ENCODE measurements around the gene KIT. TPM values are rescaled to one million over a fixed set of nuclear protein-coding genes. Genes with fewer than 3 reads are reported as not detected.

KIT gene
- total RNA-seq, 1 experiment from 2014 or later: 1.5 TPM

DNA sequence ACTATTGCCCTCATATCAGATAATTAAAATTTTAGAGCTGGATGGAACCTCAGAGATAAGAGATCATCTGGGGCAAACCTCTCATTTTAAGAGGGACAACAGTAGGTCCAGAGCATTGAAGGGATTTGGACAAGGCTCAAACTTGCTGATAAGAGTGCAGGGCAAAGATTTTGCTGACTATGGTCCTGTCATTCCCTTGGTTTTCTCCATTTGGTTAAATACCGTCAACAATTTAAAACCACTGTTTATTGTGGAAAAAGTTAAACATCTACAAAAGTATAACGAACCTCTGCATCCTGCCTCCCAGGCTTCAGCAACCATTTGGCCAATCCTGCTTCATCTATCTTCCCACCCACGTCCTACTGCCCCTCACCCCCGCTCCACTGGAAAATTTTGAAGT, 10.7 kb upstream of the KIT start:
- ChIA-PET CTCF (no interaction called here), POLR2A (no interaction called here)
- in situ Hi-C loops (cut with HindIII; ENCODE audit: low pct_unique_long_range_greater_than_20kb, low sequenced_read_pairs): no loop called here
- Histone ChIP-seq H3K4me1 (ENCODE audit: control insufficient read depth, insufficient read depth, low read length) (no peaks in the 10 kb centered on the region), H3K9me3 (ENCODE audit: control insufficient read depth, insufficient read depth, low read depth, low read length) (no peaks in the 10 kb centered on the region), H3K36me3 (ENCODE audit: control insufficient read depth, insufficient read depth, low read length) (no peaks in the 10 kb centered on the region), H3K27me3 (ENCODE audit: control insufficient read depth, insufficient read depth, low read length) (no peaks in the 10 kb centered on the region), H3K27ac (ENCODE audit: low read length) (no peak overlapping the region), H3K4me3 (ENCODE audit: low read depth in 2 of 2, low read length in 2 of 2) (no peak overlapping the region)
- TF ChIP-seq, protein P1, sequence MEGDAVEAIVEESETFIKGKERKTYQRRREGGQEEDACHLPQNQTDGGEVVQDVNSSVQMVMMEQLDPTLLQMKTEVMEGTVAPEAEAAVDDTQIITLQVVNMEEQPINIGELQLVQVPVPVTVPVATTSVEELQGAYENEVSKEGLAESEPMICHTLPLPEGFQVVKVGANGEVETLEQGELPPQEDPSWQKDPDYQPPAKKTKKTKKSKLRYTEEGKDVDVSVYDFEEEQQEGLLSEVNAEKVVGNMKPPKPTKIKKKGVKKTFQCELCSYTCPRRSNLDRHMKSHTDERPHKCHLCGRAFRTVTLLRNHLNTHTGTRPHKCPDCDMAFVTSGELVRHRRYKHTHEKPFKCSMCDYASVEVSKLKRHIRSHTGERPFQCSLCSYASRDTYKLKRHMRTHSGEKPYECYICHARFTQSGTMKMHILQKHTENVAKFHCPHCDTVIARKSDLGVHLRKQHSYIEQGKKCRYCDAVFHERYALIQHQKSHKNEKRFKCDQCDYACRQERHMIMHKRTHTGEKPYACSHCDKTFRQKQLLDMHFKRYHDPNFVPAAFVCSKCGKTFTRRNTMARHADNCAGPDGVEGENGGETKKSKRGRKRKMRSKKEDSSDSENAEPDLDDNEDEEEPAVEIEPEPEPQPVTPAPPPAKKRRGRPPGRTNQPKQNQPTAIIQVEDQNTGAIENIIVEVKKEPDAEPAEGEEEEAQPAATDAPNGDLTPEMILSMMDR (IDR thresholded peaks at IDR 0.05): no peak
- no peak for TF ChIP-seq TCF7L2 (IDR thresholded peaks at IDR 0.05; ENCODE audit: low read depth, low read length)
- no peak for TF ChIP-seq POLR2AphosphoS5 (IDR thresholded peaks at IDR 0.05; ENCODE audit: low read depth, low read length)
- TF ChIP-seq SIN3A (IDR thresholded peaks at IDR 0.05; ENCODE audit: borderline replicate concordance, insufficient read depth, low read depth, low read length): no peak
- TF ChIP-seq, protein P2, sequence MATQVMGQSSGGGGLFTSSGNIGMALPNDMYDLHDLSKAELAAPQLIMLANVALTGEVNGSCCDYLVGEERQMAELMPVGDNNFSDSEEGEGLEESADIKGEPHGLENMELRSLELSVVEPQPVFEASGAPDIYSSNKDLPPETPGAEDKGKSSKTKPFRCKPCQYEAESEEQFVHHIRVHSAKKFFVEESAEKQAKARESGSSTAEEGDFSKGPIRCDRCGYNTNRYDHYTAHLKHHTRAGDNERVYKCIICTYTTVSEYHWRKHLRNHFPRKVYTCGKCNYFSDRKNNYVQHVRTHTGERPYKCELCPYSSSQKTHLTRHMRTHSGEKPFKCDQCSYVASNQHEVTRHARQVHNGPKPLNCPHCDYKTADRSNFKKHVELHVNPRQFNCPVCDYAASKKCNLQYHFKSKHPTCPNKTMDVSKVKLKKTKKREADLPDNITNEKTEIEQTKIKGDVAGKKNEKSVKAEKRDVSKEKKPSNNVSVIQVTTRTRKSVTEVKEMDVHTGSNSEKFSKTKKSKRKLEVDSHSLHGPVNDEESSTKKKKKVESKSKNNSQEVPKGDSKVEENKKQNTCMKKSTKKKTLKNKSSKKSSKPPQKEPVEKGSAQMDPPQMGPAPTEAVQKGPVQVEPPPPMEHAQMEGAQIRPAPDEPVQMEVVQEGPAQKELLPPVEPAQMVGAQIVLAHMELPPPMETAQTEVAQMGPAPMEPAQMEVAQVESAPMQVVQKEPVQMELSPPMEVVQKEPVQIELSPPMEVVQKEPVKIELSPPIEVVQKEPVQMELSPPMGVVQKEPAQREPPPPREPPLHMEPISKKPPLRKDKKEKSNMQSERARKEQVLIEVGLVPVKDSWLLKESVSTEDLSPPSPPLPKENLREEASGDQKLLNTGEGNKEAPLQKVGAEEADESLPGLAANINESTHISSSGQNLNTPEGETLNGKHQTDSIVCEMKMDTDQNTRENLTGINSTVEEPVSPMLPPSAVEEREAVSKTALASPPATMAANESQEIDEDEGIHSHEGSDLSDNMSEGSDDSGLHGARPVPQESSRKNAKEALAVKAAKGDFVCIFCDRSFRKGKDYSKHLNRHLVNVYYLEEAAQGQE (IDR thresholded peaks at IDR 0.05; ENCODE audit: insufficient read depth in 1 of 2, low read depth in 2 of 2, low read length in 1 of 2): no peak
- no peak for ATAC-seq
- intact Hi-C loops (cut with micrococcal nuclease; ENCODE audit: unreplicated experiment): no loop called here
- no peak for DNase-seq (ENCODE audit: low read depth, low spot score)
- no TSS peak for BruUV-seq (replicated peaks)

DNA sequence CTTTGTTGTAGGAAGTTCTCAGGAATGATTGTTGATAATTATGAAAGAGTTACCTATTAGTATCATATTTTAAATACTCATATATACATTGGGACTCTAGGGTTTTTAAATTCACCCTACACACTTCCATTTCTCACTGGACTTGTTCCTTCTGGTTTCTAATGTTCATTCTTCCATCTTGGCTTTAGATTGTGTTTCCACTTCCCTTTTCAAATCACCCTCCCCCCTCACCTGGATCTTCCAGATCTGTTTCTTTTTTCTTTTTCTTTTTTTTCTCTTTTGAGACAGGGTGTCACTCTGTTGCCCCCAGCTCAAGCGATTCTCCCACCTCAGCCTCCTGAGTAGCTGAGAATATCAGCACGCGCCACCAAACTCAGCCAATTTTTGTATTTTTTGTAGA, 6.7 kb upstream of the KIT start:
- no peaks in the 10 kb centered on the region for H3K36me3 ChIP-seq (ENCODE audit: control insufficient read depth, insufficient read depth, low read length)
- H3K27me3 ChIP-seq (ENCODE audit: control insufficient read depth, insufficient read depth, low read length): no peaks in the 10 kb centered on the region
- ATAC-seq: no peak
- in situ Hi-C loops (cut with HindIII; ENCODE audit: low pct_unique_long_range_greater_than_20kb, low sequenced_read_pairs): no loop called here
- H3K9me3 ChIP-seq (ENCODE audit: control insufficient read depth, insufficient read depth, low read depth, low read length): no peaks in the 10 kb centered on the region
- no peak overlapping the region for H3K27ac ChIP-seq (ENCODE audit: low read length)
- no peak overlapping the region for H3K4me3 ChIP-seq (ENCODE audit: low read depth in 2 of 2, low read length in 2 of 2)
- CTCF ChIA-PET: no interaction called here
- intact Hi-C loops (cut with micrococcal nuclease; ENCODE audit: unreplicated experiment): no loop called here
- no peak for DNase-seq (ENCODE audit: low read depth, low spot score)
- no TSS peak for BruUV-seq (replicated peaks)
- POLR2A ChIA-PET: no interaction called here
- no peak for TF ChIP-seq TCF7L2 (IDR thresholded peaks at IDR 0.05; ENCODE audit: low read depth, low read length)
- no peak for TF ChIP-seq SIN3A (IDR thresholded peaks at IDR 0.05; ENCODE audit: borderline replicate concordance, insufficient read depth, low read depth, low read length)
- no peaks in the 10 kb centered on the region for H3K4me1 ChIP-seq (ENCODE audit: control insufficient read depth, insufficient read depth, low read length)

DNA sequence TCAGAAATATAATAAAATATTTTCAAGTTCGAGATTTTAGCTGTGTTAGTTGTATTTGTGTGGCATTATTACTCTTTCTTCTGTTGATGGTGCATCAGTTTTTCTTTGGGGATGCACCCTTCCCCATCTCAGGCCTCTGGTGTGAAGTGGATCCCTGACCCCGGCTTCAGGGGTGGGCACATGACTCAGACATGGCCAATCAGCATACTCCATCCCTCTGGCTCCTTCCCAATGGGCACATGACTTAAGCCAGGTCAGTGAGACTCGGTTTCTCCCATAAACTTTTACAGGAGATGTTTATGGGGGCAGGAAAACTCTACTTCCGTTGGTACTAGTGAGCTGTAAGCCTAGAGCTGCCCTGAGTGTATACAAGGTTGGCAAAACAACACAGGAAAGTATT, 3.0 kb upstream of the KIT start:
- in situ Hi-C loops (cut with HindIII; ENCODE audit: low pct_unique_long_range_greater_than_20kb, low sequenced_read_pairs): no loop called here
- ChIA-PET CTCF (no interaction called here), POLR2A (no interaction called here)
- ATAC-seq (no peak), DNase-seq (ENCODE audit: low read depth, low spot score) (no peak)
- no peaks in the 10 kb centered on the region; the same call in 1 of the 2 replicates for H3K4me1 ChIP-seq (ENCODE audit: control insufficient read depth, insufficient read depth, low read length)
- H3K27ac ChIP-seq (ENCODE audit: low read length): no peak overlapping the region
- intact Hi-C loops (cut with micrococcal nuclease; ENCODE audit: unreplicated experiment): no loop called here
- TF ChIP-seq TCF7L2 (IDR thresholded peaks at IDR 0.05; ENCODE audit: low read depth, low read length) (no peak), SIN3A (IDR thresholded peaks at IDR 0.05; ENCODE audit: borderline replicate concordance, insufficient read depth, low read depth, low read length) (no peak), POLR2AphosphoS5 (IDR thresholded peaks at IDR 0.05; ENCODE audit: low read depth, low read length) (no peak)
- TF ChIP-seq, protein P2 (IDR thresholded peaks at IDR 0.05; ENCODE audit: insufficient read depth in 1 of 2, low read depth in 2 of 2, low read length in 1 of 2): no peak
- TF ChIP-seq, protein P1 (IDR thresholded peaks at IDR 0.05): no peak
- H3K9me3 ChIP-seq (ENCODE audit: control insufficient read depth, insufficient read depth, low read depth, low read length): no peaks in the 10 kb centered on the region
- H3K4me3 ChIP-seq (ENCODE audit: low read depth in 2 of 2, low read length in 2 of 2): no peak overlapping the region
- BruUV-seq (replicated peaks): no TSS peak
- peaks cover 1% of the 10 kb centered on the region; the same call in 1 of the 2 replicates for H3K27me3 ChIP-seq (ENCODE audit: control insufficient read depth, insufficient read depth, low read length)
- no peaks in the 10 kb centered on the region for H3K36me3 ChIP-seq (ENCODE audit: control insufficient read depth, insufficient read depth, low read length)
